ENCODE measurements around the gene LMAN2.
"Not testable (repeated sequence)": the region's sequence is repeated elsewhere in the genome, so short reads cannot be mapped to it uniquely, and the experiment has no call there.

The LMAN2 gene

GRCh38 chr5:177364159-177364962 lies 12.9 kb upstream of the LMAN2 start:
- DNase-seq = no peak

DNA sequence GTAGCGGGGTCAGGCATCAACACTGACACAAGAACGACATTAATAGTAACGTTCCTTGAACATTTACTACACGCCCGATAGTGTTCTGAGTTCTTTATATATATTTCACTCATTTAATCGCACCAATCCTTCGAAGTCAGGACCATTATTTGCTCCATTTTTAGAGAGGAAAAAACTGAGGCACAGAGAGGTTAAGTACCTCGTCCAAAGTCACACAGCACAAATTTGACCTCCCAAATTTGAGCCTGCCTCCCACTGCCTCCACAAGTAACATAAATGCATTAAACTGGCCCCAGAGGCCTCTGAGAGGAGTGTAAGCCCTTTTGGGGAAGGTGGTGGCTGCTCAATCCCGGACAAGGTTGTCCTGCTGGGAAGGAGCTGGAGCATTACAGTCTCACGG lies 12.1 kb upstream of the LMAN2 start:
- no peak for DNase-seq

DNA sequence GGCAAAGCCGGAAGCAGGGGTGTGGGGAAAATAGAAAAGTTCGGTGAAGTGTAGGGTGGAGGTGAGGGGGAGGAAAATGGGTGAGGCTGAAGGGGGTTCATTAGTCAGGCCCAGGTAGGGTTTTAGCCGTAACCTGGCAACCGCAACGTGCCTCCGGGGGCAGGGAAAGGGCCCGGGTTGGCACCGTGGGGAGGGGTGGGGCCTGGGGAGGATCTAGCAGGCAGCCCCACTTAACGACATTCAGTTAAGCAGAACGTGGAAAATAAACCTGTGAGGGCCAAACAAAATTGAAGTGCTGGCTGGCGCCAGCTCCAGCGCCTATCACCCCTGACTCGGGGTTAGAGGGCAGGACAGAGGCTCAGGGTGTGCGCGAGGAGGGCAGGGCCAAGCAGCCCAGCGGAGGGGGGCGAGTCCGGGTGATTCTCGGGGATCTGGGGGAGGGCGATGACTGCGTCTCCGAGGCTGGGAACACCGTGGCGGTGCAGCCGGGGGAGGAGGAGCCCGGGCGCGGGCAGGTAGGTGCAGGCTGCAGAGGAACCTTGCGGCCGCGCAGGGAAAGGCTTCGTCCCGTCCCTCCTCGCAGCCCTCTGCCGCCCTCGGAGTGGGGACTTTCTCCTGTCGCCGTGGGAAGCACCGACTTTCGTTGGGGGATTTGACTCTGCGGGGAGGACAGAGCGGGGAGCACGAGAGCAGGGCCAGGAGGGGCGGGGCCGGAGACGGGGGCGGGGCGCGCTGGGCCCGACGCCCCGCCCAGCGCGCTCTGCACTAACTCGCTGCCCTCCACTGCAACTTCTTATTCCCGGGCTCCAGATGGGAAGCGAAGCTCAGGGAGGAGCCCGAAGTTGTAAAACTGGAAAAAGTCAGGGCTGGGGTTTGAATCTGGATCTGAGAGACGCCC lies 11.4 kb upstream of the LMAN2 start:
- no peak for DNase-seq

GRCh38 chr5:177362292-177362609 lies 10.8 kb upstream of the LMAN2 start:
- DNase-seq = no peak

GRCh38 chr5:177361418-177362291 lies 10.2 kb upstream of the LMAN2 start:
- no peak for DNase-seq

DNA sequence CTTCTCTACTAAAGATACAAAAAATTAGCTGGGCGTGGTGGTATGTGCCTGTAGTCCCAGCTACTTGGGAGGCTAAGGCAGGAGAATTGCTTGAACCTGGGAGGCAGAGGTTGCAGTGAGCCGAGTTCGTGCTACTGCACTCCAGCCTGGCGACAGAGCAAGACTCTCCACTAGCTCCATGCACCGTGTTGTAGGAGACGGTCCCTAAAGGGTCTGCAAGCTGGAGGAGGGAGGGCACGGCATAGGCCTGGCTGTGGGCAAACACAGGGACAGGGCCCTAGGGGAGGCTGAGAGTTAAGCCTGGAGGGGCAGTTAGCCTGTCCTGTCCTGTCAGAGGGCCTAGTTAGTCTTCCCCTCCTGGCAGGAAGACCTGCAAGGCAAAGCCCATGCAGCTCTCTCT lies 9.3 kb upstream of the LMAN2 start:
- DNase-seq = not testable (repeated sequence)

DNA sequence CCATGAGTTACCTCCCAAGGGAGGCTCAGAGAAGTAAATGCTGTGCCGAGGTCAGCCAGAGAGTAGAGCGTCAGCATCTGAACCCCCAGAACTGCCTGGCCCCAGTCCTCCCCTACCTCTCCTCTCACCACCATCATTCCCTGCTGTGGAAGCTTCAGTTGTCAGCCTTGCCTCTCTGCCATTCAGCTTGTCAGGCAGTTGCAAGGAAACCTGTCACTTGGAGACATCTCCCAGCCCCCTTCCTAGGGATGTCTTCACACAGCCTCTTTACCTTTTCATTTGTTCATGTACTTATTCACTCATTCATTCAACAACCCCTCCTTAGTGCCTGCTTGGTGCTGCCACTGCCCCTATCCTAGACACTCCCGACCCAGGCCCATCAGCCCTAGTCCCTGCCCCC lies 8.4 kb upstream of the LMAN2 start:
- DNase-seq = no peak

DNA sequence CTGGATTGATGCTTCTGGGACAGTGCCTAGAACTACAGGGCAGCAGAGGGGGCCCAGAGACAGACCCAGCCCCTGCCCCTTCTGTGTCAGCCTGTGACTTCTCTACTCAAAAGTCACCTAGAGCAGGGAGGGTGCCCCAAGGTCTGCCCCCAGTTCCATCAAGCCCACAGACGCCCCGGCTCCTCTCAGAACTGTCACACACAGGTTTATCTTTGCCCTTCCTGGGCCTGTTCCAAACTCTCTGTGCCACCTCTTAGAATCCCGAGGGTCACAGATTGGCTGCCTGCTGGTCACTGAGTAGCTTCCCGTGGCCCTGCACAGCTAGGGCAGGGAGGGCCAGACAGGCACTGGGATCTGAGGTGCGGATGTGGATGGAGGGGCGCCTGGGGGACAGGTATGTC lies 8.0 kb upstream of the LMAN2 start:
- DNase-seq = no peak

DNA sequence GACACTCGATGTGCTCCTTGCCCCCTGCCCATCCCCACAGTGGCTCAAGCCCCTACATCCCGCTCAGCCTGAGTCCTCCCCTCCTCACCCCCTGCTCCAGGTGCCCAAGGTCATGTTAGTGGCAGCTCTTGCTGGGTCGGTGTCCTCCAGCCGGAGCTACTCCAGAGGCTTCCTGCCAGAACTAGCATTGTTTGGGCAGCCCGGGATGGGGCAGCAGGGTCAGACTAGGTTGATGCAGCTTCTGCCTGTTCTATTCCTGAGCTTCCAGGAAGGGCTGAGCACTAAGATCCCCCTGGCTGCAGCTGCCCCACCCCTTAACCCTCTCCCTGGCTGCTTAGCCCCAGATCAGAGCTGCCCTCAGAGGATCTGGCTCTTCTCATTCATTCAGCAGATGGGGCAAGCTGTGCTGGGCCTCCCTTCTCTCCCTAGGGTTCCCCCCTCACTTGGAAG lies 6.9 kb upstream of the LMAN2 start:
- DNase-seq = no peak

- DNase-seq = no peak
These were observed 6.2 kb upstream of the LMAN2 start, which contains the start of gene RGS14 for GRCh38 chr5:177357459-177358351. Gene RGS14, plus strand, starts transcription at chr5:177357924. Its CDS starts 101 bp downstream, at chr5:177358025.

GRCh38 chr5:177357146-177357458 lies 5.6 kb upstream of the LMAN2 start:
- no peak for DNase-seq

DNA sequence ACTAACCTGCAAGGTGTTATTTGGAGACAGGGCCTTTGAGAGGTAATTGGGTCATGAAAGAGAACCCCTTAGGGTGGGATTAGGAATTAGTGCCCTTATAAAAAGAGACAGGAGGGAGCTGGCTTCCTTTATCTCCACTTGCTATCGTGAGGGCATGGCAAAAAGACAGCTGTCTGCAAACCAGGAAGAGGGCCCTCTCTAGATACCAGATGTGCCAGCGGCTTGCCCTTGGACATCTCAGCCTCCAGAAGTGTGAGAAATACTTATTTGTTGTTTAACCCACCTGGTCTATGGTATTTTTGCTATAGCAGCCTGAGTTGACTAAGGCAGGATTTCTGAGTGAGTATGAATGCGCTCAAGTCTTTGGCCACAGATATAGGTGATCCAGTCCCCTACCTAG lies 5.3 kb upstream of the LMAN2 start:
- no peak for DNase-seq

GRCh38 chr5:177355868-177356168 lies 4.3 kb upstream of the LMAN2 start:
- DNase-seq = no peak

DNA sequence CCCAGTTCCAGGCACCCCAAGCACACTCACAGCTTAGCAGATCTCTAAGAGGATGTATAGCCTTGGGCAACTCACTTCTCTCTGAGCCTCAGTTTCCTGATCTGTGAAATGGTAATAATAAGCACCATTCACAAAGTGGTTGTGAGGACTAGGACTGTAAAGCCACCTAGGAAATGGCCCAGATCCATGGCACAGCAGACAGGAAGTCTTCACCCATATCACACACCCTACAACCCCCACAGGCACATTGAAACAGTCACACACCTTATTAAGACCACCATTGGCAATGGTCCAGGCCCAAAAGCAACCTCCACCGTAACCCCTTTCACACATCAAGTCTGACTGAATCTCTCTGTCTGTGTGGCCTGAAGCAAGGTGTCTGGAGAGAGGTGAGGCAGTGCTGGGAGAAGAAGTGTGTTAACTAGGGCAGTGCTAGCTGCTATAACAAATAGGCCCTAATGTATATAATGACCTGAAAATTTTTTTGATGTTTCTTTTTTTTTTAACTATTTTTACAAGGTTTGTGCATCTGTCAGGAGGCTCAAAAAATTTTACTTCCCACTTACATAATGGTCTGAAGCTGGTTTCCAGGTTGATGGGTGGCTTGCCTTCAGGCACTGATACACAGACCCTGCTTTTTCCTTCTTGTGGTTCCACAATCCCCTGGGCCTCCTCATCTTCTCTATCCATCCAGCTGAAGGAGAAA lies 3.8 kb upstream of the LMAN2 start:
- DNase-seq = no peak

DNA sequence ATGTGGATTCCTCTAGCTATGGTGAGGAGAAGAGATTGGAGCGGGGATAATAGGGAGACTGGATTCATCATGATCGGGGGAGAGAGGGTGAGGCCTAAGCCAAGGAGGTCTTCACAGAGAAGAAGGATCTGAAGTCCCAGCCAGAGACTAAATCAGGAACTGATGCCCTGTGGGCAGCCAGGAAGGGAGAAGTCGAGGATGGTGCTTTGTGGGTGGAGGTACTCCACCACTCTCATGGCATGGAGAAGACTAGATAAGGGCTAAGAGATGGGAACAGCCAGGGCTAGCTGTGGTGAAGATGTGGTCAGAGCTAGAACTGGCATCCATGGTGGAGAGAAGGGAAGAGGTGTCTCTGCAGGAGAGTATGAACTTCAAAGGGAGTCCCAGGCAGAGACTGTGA lies 3.2 kb upstream of the LMAN2 start:
- DNase-seq = no peak

GRCh38 chr5:177354256-177354655 lies 2.8 kb upstream of the LMAN2 start:
- no peak for DNase-seq

GRCh38 chr5:177353093-177353492 lies 1.6 kb upstream of the LMAN2 start:
- DNase-seq = no peak

GRCh38 chr5:177350776-177351391 lies 584 bp downstream of the LMAN2 start:
- DNase-seq = no peak

- DNase-seq = no peak
These were observed 1.7 kb downstream of the LMAN2 start for GRCh38 chr5:177349762-177350161.

DNA sequence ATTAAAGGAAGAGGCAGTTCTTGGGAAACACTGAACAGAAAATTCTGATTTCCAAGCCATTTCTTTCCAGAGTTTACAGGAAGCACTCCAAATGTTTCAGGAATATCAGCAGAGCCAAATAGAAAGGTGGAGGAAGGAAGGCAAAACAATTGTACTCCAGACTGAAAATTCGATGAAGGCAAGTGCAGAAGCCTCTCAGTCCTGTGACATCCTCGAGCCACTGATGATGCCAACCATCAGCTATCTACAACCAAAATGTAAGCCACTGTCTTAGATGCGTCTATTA lies 2.2 kb downstream of the LMAN2 start:
- DNase-seq = no peak

DNA sequence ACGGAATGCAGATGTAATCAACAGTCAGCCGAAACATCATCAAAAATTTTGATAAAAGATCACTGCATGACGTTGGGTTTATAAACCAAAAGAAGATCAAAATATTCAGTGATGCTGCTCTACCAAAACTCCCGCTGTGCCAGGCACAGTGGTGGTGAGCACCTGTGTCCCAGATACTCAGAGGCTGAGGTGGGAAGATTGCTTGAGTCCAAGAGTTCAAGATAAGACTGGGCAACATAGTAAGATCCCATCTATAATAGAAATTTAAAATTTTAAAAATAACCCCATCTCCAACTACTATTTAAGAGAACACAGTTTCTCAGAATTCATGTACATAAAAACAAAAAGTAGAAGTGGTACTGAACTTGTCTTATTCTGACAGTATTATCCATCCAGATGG lies 3.8 kb downstream of the LMAN2 start:
- DNase-seq = no peak

DNA sequence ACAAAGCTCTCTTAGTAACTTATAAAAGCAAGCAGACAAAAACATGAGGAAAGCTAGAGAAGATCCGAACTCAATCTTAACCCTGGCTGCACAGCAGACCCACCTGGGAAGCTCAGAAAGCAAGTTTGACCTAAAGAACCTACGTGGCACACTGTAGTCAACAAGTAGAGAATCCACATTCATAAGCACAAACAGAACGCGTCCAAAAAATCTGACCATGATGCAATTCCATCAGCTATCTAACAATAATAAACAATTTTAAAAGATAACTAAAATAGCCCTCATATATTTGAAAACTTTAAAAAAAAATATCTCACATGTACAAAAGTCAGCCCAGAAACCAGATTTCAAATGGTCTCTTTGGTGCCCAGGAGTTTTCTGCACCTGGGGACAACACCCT lies 4.6 kb downstream of the LMAN2 start:
- DNase-seq = no peak
